DND-41 (cell line): Measurements from ENCODE around the gene KLHL3.

Experiments
- EZH2 ChIP-seq: IDR thresholded peaks from 3 replicates; pipeline ENCODE4 v1.6.1; 2012; ENCODE audit warnings: borderline replicate concordance, low read depth, mild to moderate bottlenecking, moderate library complexity, low read length, inconsistent platforms; ENCODE audit not compliant: severe bottlenecking
- TF ChIP-seq, protein P1 (sequence below): IDR thresholded peaks from 2 replicates; pipeline ENCODE4 v1.5.1; 2012; ENCODE audit warnings: borderline replicate concordance, low read length, moderate library complexity, mild to moderate bottlenecking; ENCODE audit not compliant: poor library complexity, severe bottlenecking; ENCODE audit errors: extremely low read depth

DNA sequence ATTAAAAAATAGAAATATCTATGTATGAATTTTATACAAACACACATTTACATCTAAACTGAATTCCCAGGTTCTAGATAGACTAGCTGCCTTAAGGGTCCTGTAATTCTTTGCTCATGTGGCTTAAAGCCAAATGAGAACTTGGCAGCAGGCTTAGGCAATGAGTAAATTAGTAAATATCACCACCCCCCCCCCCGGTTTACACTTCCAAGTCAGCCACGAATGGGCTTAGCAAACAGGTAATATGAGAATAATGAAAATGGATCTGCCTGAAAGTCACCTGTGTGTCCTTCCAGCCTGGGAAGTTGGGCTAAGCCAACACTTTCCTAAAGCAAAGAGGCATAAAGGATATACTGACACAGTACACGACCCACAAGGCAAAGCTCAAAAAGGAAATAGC, 108.6 kb downstream of the KLHL3 start:
- no peak for TF ChIP-seq EZH2
- TF ChIP-seq, protein P1, sequence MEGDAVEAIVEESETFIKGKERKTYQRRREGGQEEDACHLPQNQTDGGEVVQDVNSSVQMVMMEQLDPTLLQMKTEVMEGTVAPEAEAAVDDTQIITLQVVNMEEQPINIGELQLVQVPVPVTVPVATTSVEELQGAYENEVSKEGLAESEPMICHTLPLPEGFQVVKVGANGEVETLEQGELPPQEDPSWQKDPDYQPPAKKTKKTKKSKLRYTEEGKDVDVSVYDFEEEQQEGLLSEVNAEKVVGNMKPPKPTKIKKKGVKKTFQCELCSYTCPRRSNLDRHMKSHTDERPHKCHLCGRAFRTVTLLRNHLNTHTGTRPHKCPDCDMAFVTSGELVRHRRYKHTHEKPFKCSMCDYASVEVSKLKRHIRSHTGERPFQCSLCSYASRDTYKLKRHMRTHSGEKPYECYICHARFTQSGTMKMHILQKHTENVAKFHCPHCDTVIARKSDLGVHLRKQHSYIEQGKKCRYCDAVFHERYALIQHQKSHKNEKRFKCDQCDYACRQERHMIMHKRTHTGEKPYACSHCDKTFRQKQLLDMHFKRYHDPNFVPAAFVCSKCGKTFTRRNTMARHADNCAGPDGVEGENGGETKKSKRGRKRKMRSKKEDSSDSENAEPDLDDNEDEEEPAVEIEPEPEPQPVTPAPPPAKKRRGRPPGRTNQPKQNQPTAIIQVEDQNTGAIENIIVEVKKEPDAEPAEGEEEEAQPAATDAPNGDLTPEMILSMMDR = no peak
